HG03432 (cell line): ENCODE measurements around the gene SON.
"Not testable (repeated sequence)": the region's sequence is repeated elsewhere in the genome, so short reads cannot be mapped to it uniquely, and the experiment has no call there.

ENCODE experiments used
- ATAC-seq: cut with Tn5 transposase; IDR thresholded peaks from one replicate; pipeline ENCODE4 v1.9.1; 2021; ENCODE audit warnings: mild to moderate bottlenecking, moderate library complexity; ENCODE audit not compliant: unreplicated experiment

Gene SON

DNA sequence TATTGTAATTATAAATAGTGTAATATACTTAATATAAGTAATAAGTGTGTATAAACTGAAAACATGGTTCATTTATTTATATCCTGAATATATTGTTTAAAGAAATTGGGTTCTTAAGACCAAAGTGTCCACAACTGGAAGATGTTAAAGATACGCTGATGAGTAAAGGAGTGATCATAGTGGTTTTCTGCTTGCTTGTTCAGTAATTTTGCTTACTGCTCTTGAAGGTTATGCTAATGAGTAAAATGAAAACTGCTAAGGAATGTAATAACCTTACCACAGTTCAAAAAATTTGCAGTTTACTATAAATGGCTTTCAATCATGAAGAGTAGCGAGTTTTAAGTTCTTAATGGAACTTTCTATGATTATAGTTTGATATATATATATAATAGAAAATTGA is 23.7 kb downstream of the SON start:
- ATAC-seq, result no peak

DNA sequence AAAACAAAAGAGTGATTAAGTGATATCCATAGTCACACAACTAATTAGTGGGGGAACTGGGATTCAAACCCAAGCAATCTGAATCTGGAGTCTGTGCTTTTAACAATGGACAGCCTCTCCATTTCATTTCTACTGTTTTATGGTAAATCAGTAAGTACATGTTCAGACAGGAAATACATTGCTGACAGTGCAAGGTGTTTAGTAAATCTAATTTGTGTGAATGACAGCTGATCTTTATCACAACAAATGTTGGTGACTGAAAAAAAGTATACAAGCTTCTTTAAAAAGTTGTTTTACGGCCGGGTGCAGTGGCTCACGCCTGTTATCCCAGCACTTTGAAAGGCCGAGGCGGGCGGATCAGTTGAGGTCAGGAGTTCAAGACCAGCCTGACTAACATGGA is 25.1 kb downstream of the SON start:
- no peak for ATAC-seq

DNA sequence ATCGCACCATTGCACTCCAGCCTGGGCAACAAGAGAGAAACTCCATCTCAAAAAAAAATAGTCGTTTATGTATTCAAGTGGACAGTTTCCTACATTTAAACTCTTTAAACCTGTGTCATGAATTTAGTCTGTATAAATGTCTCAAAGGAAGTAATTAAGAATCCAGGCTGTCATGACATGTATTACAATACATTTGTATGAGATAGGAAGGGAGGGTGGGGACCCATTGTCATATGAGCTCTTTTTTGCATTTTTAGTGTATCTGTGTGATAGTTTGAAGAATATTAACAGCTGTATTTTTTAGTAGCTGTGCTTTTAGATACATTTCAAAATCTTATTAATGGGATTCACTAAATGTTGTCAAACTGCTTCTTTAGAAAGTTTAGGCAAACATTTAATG is 25.6 kb downstream of the SON start:
- ATAC-seq, result no peak

DNA sequence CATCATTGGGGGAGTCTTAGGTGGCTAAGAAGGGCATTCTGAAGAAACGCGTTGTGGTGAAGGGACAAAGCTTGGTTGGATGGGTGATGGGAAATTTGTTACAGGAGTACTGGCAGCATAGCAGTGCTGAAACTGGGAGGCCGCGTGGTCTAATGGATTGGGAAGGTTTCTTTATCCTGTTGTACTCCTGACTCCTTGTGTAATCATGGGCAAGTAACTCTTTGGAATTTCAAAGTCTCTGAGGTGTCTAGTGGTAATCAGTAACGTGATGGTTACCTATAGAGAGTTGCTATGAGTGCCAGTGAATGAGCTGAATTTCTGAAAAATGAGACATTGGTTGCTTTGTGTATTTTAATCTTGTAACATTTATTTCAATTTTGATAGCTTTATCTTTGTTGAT is 27.2 kb downstream of the SON start:
- ATAC-seq, result no peak

GRCh38 chr21:33572350-33572749 is 29.5 kb downstream of the SON start:
- no peak for ATAC-seq

DNA sequence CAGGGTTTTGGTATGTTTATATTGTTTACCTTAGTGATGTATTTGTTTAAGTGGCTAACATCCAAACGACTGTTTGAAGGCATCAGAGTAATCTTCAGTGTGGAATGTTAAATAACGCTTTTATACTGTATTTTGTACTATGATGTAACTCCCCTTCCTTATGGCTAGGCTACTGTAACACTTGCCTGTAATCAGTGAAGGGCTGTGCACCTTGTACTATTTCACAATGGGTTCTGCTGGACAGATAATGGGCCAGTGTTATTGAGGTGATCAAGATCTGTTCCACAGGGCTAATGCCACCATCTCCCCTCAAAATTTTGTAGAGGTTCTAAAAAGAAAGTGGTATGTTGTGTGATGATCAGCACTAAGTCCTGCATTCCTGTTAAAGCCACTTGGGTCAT is 33.9 kb downstream of the SON start:
- not testable (repeated sequence) for ATAC-seq

GRCh38 chr21:33578214-33578613 is 35.4 kb downstream of the SON start:
- no peak for ATAC-seq

DNA sequence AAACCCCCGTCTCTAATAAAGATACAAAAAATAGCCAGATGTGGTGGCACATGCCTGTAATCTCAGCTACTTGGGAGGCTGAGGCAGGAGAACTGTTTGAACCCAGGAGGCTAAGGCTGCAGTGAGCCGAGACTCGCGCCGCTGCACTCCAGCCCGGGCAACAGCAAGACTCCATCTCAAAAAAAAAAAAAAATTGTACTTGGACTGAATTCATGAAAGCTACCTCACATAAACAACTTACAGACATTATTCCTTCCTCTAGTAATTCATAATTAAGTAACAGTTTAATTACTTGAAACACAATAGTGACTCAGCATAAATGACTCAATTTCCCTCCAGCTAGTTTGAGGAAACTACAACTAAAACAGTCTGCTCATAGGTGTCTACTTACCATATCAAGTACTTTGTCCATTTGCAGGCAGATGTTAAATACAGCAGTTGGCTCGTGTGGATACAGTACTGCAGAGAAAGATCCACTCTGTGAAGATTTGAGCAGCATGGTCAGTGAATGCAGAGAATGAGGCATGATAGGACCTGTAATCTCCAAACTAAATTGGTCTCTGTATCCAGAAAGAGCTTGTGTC is 36.2 kb downstream of the SON start:
- no peak for ATAC-seq

GRCh38 chr21:33584455-33584854 is 41.6 kb downstream of the SON start:
- no peak for ATAC-seq

DNA sequence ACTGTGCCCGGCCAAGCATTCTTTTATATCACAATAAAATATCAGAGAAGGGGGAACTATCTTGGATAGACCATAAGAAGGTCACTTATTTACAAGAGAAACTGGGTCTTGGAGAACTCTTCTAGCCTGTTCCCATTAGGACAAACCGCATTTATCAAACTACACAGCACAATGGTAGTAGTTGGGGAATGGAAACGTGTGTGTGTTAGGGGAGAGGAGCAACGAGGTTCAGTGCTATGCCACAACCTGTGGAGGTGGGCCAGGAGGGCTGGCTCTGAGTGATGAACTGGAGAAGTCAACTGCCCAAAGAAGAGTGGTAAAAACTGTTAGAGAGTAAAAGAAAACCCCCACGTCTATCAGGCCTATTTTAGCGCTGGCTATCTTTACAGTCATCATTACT is 44.1 kb downstream of the SON start:
- ATAC-seq, result no peak

- peak; percentile 28 for ATAC-seq
Observed at GRCh38 chr21:33587792-33588484, 45.1 kb downstream of the SON start.

- peak; percentile 94 for ATAC-seq
Observed at GRCh38 chr21:33588485-33589335, 45.9 kb downstream of the SON start, which contains the start of gene DONSON. Gene DONSON, minus strand, starts transcription at chr21:33588684. Its CDS starts 43 bp downstream, at chr21:33588641.

DNA sequence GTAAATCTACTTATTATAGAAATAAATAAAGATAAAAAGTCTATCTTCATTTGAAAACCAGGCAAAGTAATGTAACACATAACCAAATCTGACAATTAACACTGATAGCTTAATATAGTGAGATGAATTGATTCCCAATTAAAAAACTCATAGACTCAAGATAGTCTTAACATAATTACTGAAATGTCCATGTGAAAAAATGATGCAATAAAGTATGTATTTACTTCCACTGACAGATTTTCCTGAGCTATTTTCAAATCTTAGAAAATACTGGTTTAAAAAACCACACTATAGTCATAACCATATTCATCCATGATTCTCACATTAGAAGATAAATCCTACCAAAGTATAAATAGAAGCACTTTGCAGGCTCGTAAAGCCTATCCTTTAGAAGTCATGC is 55.2 kb downstream of the SON start:
- ATAC-seq, result no peak

DNA sequence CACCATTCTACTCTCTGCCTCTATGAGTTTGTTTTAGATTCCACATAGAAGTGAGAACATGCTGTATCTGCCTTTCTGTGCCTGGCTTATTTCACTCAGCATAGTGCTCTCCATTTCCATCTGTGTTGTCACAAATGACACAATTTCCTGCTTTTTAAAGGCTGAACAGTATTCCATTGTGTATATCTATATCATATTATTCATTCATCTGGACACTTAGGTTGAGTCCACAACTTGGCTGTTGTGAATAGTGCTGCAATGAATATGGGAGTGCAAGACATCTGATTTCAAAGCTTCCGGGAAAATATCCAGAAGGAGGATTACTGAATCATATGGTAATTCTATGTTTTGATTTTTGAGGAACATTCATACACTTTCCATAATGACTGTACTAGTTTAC is 65.7 kb downstream of the SON start:
- ATAC-seq, result no peak

GRCh38 chr21:33611006-33611744 is 68.3 kb downstream of the SON start:
- no peak for ATAC-seq

DNA sequence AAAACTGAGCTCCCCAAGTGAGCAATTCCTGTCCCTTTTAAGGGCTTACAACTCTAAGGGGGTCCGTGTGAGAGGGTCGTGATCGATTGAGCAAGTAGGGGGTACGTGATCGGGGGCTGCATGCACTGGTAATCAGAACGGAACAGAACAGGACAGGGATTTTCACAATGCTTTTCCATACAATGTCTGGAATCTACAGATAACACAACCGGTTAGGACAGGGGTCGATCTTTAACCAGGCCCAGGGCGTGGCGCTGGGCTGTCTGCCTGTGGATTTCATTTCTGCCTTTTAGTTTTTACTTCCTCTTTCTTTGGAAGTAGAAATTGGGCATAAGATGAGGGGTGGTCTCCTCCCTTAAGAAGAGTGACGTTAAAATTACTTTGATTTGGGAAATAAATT is 74.7 kb downstream of the SON start:
- ATAC-seq, result not testable (repeated sequence)

- ATAC-seq, result no peak
Observed at GRCh38 chr21:33618407-33618806, 75.6 kb downstream of the SON start.

GRCh38 chr21:33619726-33620125 is 76.9 kb downstream of the SON start:
- no peak for ATAC-seq

GRCh38 chr21:33622253-33622652 is 79.4 kb downstream of the SON start:
- no peak for ATAC-seq

DNA sequence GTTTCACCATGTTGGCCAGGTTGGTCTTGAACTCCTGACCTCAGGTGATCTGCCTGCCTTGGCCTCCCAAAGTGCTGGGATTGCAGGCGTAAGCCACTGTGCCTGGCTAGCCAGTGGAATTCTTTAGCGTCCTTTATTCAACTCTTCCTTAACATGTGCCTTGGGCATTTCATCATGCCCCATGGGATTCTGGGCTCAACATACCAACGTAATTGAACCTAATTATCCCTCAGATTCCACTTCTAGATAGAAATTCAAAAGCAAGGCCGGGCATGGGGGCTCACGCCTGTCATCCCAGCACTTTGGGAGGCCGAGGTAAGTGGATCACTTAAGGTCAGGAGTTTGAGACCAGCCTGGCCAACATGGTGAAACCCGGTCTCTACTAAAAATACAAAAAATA is 83.3 kb downstream of the SON start:
- ATAC-seq, result not testable (repeated sequence)
